Stimulated activated CD4-positive, alpha-beta T cell treated with anti-CD3 and anti-CD28 coated beads, Interleukin-15, amount 100 ng/mL, for 1 hour (primary cell): ENCODE data around the gene RGS3.

Experiments used
- DNase-seq, 2 donors: peaks; one replicate each; pipeline ENCODE4 v3.0.0-alpha.2; 2020; ENCODE audit warnings: low read depth in 1 of 2, low spot score in 1 of 2

RGS3 gene

GRCh38 chr9:113511047-113511521 lies 47.6 kb downstream of the RGS3 start:
- no peak for DNase-seq

- peak; percentile 36 to 48 for DNase-seq
Observed at GRCh38 chr9:113511856-113512761, 48.6 kb downstream of the RGS3 start.

- no peak for DNase-seq
Observed at GRCh38 chr9:113513111-113513510, 49.6 kb downstream of the RGS3 start.

- no peak for DNase-seq
Observed at GRCh38 chr9:113513536-113513935, 50.0 kb downstream of the RGS3 start.

- no peak for DNase-seq
Observed at GRCh38 chr9:113514061-113514460, 50.5 kb downstream of the RGS3 start.

- DNase-seq = no peak
Observed at GRCh38 chr9:113514748-113515147, 51.2 kb downstream of the RGS3 start.

GRCh38 chr9:113515862-113516261 lies 52.3 kb downstream of the RGS3 start:
- no peak for DNase-seq

GRCh38 chr9:113516840-113517577 lies 53.5 kb downstream of the RGS3 start:
- DNase-seq = peak; percentile 40 to 48

- DNase-seq = no peak
Observed at GRCh38 chr9:113519426-113520108, 56.0 kb downstream of the RGS3 start.

- DNase-seq = peak in 1 of 2 donors; percentile 18
Observed at GRCh38 chr9:113520109-113520642, 56.6 kb downstream of the RGS3 start.

- no peak for DNase-seq
Observed at GRCh38 chr9:113521693-113522255, 58.2 kb downstream of the RGS3 start.

GRCh38 chr9:113522419-113522818 lies 58.9 kb downstream of the RGS3 start:
- no peak for DNase-seq

- DNase-seq = no peak
Observed at GRCh38 chr9:113522858-113523257, 59.3 kb downstream of the RGS3 start.

GRCh38 chr9:113523421-113524141 lies 60.1 kb downstream of the RGS3 start:
- DNase-seq = peak; percentile 15 to 45

- no peak for DNase-seq
Observed at GRCh38 chr9:113524468-113524867, 60.9 kb downstream of the RGS3 start.

GRCh38 chr9:113525205-113525604 lies 61.7 kb downstream of the RGS3 start:
- DNase-seq = no peak

- no peak for DNase-seq
Observed at GRCh38 chr9:113525831-113526230, 62.3 kb downstream of the RGS3 start.

- DNase-seq = no peak
Observed at GRCh38 chr9:113526231-113526746, 62.8 kb downstream of the RGS3 start.

- no peak for DNase-seq
Observed at GRCh38 chr9:113526841-113527240, 63.3 kb downstream of the RGS3 start.

- DNase-seq = no peak
Observed at GRCh38 chr9:113528088-113528487, 64.6 kb downstream of the RGS3 start.
